HepG2 (cell line): ENCODE results near the gene EPC1. TPM values are rescaled to one million over a fixed set of nuclear protein-coding genes. Genes with fewer than 3 reads are reported as not detected.

Experiments
- FLYWCH1 ChIP-seq: sonication (generic); formaldehyde crosslinking; IDR thresholded peaks from 2 replicates; pipeline ENCODE4 v1.8.1; 2023; ENCODE audit warnings: mild to moderate bottlenecking, missing genetic modification reagents
- HDAC1 ChIP-seq: sonication (generic); formaldehyde crosslinking; IDR thresholded peaks from 2 replicates; pipeline ENCODE4 v1.5.1; 2020; ENCODE audit warnings: mild to moderate bottlenecking, missing genetic modification reagents
- HOXA5 ChIP-seq: sonication (generic); formaldehyde crosslinking; IDR thresholded peaks from 2 replicates; pipeline ENCODE4 v1.4.0; 2020; ENCODE audit warnings: missing genetic modification reagents
- MEF2D ChIP-seq: sonication (generic); formaldehyde crosslinking; IDR thresholded peaks from 2 replicates; pipeline ENCODE4 v1.5.1; 2020; ENCODE audit warnings: mild to moderate bottlenecking, missing genetic modification reagents
- POLR2A ChIP-seq, 2 experiments: IDR thresholded peaks; 2 replicates each; pipeline ENCODE4 v1.6.1; 2011; ENCODE audit warnings: low read depth in 2 of 2, low read length in 2 of 2, mild to moderate bottlenecking in 1 of 2, moderate library complexity in 1 of 2; ENCODE audit not compliant: insufficient read depth in 1 of 2
- SAFB2 ChIP-seq: sonication (generic); formaldehyde crosslinking; IDR thresholded peaks from 2 replicates; pipeline ENCODE4 v1.5.1; 2020; ENCODE audit warnings: missing genetic modification reagents, low read depth, mild to moderate bottlenecking, borderline replicate concordance
- TARDBP ChIP-seq: sonication (generic); formaldehyde crosslinking; IDR thresholded peaks from 2 replicates; pipeline ENCODE4 v1.8.0; 2022; ENCODE audit warnings: mild to moderate bottlenecking, missing genetic modification reagents
- UBTF ChIP-seq: sonication (generic); formaldehyde crosslinking; IDR thresholded peaks from 2 replicates; pipeline ENCODE4 v1.4.0; 2020; ENCODE audit warnings: mild to moderate bottlenecking, missing genetic modification reagents
- ZNF138 ChIP-seq: sonication (generic); formaldehyde crosslinking; IDR thresholded peaks from 2 replicates; pipeline ENCODE4 v1.5.0; 2020; ENCODE audit warnings: mild to moderate bottlenecking, low read depth, missing genetic modification reagents
- ZNF225 ChIP-seq: sonication (generic); formaldehyde crosslinking; IDR thresholded peaks from 2 replicates; pipeline ENCODE4 v1.4.0; 2020; ENCODE audit warnings: mild to moderate bottlenecking, missing genetic modification reagents
- ZNF382 ChIP-seq: sonication (generic); formaldehyde crosslinking; IDR thresholded peaks from 2 replicates; pipeline ENCODE4 v1.5.0; 2020; ENCODE audit warnings: missing genetic modification reagents, mild to moderate bottlenecking, borderline replicate concordance
- ZNF547 ChIP-seq: sonication (generic); formaldehyde crosslinking; IDR thresholded peaks from 2 replicates; pipeline ENCODE4 v1.5.1; 2020; ENCODE audit warnings: mild to moderate bottlenecking, missing genetic modification reagents
- ZNF562 ChIP-seq: sonication (generic); formaldehyde crosslinking; IDR thresholded peaks from 2 replicates; pipeline ENCODE4 v1.8.0; 2022; ENCODE audit warnings: missing genetic modification reagents, borderline replicate concordance
- ZNF761 ChIP-seq: sonication (generic); formaldehyde crosslinking; conservative IDR thresholded peaks from 2 replicates; pipeline ENCODE4 v1.4.0; 2020; ENCODE audit warnings: mild to moderate bottlenecking, missing genetic modification reagents
- ZNF773 ChIP-seq: sonication (generic); formaldehyde crosslinking; IDR thresholded peaks from 2 replicates; pipeline ENCODE4 v1.4.0; 2020; ENCODE audit warnings: missing genetic modification reagents, borderline replicate concordance
- ZNF792 ChIP-seq: IDR thresholded peaks from 2 replicates; pipeline ENCODE4 v1.6.1; 2016
- polyA plus RNA-seq, 8 experiments: library from polyadenylated mRNA; depleted of rRNA in 3 of 8; stranded (reverse) in 7 of 8; unstranded in 1 of 8; fragments of >200 nt; fragmentation: Illumina TruSeq in 4 of 8; extraction: Trizol in 4 of 8; gene quantifications; 2 replicates each; pipeline versions ENCODE4 v1.2.1 to v1.2.3, GENCODE V29; 2011 to 2016; ENCODE audit warnings: low read depth in 4 of 8, missing spikeins in 1 of 8, mixed read lengths in 1 of 8; ENCODE audit not compliant: insufficient read depth in 1 of 8
- total RNA-seq, 5 experiments: library from RNA; depleted of rRNA; stranded (reverse); fragments of >200 nt; fragmentation: Illumina TruSeq; extraction: Trizol; gene quantifications; 2 replicates each; pipeline ENCODE4 v1.2.3, GENCODE V29; 2016; ENCODE audit warnings: low read depth in 1 of 5
- TF ChIP-seq, protein P1 (sequence below): conservative IDR thresholded peaks from 2 replicates; pipeline ENCODE4 v1.6.1; 2018; ENCODE audit warnings: missing genetic modification reagents
- TF ChIP-seq, protein P2 (sequence below): sonication (generic); formaldehyde crosslinking; IDR thresholded peaks from 2 replicates; pipeline ENCODE4 v1.9.0; 2021; ENCODE audit warnings: missing genetic modification reagents, mild to moderate bottlenecking, borderline replicate concordance
- TF ChIP-seq, protein P3 (sequence below): sonication (generic); formaldehyde crosslinking; IDR thresholded peaks from 2 replicates; pipeline ENCODE4 v1.4.0; 2020; ENCODE audit warnings: missing genetic modification reagents, low read depth, mild to moderate bottlenecking, borderline replicate concordance

Gene EPC1
- total and polyA plus RNA-seq, 2 of the 13 experiments (the other 11 are each of a cell fraction or from before 2014, with no cell fraction given) = 28.7 to 44.2 TPM

DNA sequence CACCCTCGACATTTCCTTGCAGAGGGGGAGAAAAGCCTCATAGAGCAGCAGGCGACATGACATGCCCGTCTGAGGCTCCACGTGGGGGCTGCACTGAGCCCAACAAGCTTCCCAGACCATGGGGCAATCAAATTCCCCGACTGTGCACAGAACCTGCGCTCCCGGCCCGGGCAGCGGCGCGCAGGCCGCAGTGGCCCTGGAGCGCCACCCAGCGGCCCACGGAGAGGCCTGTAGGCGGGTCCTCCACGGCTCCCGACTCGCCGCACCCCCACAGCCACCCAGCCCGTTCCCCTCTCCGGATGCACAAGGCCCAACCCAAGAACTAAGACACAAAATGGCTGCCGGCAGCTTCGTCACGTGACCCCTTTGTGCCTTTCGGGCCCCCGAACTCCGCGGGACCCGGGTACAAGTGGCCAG is 816 bp downstream of the EPC1 start (continued):
- TF ChIP-seq, protein P1, sequence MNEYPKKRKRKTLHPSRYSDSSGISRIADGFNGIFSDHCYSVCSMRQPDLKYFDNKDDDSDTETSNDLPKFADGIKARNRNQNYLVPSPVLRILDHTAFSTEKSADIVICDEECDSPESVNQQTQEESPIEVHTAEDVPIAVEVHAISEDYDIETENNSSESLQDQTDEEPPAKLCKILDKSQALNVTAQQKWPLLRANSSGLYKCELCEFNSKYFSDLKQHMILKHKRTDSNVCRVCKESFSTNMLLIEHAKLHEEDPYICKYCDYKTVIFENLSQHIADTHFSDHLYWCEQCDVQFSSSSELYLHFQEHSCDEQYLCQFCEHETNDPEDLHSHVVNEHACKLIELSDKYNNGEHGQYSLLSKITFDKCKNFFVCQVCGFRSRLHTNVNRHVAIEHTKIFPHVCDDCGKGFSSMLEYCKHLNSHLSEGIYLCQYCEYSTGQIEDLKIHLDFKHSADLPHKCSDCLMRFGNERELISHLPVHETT (CRISPR knock-in tag) = no peak
- TF ChIP-seq ZNF562 = no peak
- peak; percentile 64 for TF ChIP-seq UBTF
- TF ChIP-seq, protein P2, sequence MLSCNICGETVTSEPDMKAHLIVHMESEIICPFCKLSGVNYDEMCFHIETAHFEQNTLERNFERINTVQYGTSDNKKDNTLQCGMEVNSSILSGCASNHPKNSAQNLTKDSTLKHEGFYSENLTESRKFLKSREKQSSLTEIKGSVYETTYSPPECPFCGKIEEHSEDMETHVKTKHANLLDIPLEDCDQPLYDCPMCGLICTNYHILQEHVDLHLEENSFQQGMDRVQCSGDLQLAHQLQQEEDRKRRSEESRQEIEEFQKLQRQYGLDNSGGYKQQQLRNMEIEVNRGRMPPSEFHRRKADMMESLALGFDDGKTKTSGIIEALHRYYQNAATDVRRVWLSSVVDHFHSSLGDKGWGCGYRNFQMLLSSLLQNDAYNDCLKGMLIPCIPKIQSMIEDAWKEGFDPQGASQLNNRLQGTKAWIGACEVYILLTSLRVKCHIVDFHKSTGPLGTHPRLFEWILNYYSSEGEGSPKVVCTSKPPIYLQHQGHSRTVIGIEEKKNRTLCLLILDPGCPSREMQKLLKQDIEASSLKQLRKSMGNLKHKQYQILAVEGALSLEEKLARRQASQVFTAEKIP = no peak
- no peak for TF ChIP-seq SAFB2 (CRISPR knock-in tag)
- TF ChIP-seq TARDBP (CRISPR knock-in tag) = peak; percentile 11; the same call in 1 of the 2 replicates
- TF ChIP-seq, protein P3, sequence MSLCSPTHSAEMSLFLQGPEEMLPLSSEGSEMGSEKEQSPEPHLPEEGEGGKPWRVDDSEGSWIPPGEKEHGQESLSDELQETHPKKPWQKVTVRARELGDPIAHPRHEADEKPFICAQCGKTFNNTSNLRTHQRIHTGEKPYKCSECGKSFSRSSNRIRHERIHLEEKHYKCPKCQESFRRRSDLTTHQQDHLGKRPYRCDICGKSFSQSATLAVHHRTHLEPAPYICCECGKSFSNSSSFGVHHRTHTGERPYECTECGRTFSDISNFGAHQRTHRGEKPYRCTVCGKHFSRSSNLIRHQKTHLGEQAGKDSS (CRISPR knock-in tag) = peak; percentile 89; the same call in 1 of the 2 replicates
- peak; percentile 46; the same call in 1 of the 2 replicates for TF ChIP-seq HOXA5 (CRISPR knock-in tag)
- TF ChIP-seq ZNF547 (CRISPR knock-in tag) = 0 out of 2 replicates have a peak, but pooled peaks have one; percentile 7
- no peak for TF ChIP-seq FLYWCH1 (CRISPR knock-in tag)
- no peak for TF ChIP-seq ZNF138 (CRISPR knock-in tag)
- TF ChIP-seq ZNF773 (CRISPR knock-in tag) = no peak
- no peak for TF ChIP-seq ZNF792 (CRISPR knock-in tag)
- no peak; the same call in 1 of the 2 replicates for TF ChIP-seq ZNF225 (CRISPR knock-in tag)
- no peak; the same call in 1 of the 2 replicates for TF ChIP-seq MEF2D
- TF ChIP-seq HDAC1 = peak; percentile 55; the same call in 1 of the 2 replicates
- TF ChIP-seq ZNF382 (CRISPR knock-in tag) = no peak
- TF ChIP-seq ZNF761 (CRISPR knock-in tag) = no peak
- TF ChIP-seq POLR2A (IDR thresholded peaks at IDR 0.05; ENCODE audit: insufficient read depth in 1 of 2, low read depth in 2 of 2, low read length in 2 of 2) = no peak; a peak in 1 of 4 replicates
